CD4-positive, alpha-beta T cell treated with Interleukin-12 subunit alpha and Interleukin-12 subunit beta, for 1 hour (primary cell): Measurements from ENCODE around the gene PLPP4.

Experiments used
- DNase-seq: peaks from one replicate; pipeline ENCODE4 v3.0.0-alpha.2; 2020

The PLPP4 gene

DNA sequence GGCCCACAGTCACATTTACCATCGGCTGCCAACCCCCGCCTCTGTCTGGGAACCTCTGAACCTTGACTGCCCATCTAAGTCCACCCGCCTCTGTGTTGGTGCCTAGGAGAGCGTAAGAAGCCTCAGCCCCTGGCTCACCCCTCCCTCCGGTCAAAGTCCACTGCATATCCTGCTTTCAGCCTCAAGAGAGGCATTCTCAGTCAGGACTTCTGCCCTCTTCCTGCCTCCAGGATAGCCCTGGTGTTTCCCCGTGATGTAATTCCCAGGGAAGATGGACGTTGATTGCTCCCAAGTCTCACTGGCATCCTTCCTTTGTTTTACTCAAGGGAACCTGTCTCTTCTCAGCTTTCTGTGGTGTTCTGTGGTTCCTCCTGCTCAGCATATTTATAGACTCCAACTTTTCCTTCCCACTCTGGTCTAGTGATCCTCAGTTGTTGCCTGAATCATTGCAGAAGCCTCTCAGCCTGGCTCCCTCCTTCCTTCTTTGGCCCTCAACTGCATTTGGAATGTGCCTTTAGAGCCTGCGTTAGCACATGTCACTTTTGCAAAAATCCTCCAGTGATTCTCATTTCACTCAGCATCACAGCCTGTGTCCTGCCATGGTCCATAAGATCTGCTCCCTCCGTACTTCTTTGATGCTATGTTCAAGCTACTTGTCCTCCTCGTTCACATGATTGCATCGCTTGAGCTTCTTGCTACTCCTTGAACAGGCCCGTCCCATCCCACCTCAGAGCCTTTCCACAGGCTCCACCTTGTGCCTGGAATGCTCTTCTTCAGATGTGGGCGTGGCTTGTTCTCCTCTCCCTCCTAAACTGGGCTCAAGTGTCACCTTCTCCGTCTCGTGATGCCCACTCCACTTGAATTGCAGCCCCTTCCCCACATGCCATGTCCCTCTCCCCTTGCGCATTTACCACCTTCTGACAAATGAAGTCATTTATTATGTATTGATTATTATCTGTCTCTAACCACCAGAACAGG lies 124.2 kb downstream of the PLPP4 start:
- no peak for DNase-seq

DNA sequence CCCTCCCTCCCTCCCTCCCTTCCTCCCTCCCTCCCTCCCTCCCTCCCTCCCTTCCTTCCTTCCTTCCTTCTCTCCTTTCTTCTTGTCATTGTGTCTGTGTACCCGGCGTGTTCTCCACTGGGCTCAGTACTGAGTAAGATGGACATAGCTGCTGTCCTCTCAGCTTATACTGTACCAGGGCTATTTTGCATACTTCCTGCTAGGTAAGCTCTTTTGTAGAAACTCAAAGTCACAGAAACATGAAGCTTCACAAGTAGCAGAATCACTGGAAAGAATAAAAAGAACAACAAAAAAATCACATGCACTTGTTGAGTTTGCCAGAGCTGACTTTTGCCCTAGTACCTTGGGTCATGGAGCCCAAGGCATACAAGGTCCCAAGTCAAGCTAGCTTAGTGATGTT lies 125.7 kb downstream of the PLPP4 start:
- DNase-seq = no peak

DNA sequence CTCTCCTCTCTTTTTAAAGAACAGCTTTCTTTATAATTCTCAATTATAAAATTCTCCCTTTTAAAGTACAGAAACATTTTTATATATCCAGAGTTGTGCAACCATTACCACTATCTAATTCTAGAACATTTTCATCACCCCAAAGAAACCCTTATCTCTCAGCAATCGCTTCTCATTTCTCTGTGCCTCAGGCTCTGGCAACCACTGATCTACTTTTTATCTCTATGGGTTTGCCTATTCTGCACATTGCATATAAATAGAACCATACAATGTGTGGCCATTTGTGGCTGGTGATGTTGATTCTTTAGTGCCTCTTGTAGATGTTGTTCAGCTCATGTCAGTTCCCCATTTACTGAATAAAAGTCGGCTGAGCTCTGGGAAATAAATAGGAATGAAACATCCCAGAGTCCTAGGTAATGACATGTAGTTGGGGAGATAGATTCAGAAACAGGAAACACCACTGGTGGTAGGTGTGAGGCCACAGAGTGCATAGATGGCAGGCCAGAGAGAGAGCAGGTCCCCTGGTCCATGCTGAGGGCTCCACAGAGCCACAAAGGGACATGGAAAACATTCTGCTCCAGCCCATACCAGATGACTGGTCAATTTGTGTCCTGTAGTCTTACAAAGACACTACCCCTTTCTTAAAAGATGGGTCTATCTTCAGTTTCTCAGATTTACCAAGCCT lies 126.5 kb downstream of the PLPP4 start:
- DNase-seq = no peak

DNA sequence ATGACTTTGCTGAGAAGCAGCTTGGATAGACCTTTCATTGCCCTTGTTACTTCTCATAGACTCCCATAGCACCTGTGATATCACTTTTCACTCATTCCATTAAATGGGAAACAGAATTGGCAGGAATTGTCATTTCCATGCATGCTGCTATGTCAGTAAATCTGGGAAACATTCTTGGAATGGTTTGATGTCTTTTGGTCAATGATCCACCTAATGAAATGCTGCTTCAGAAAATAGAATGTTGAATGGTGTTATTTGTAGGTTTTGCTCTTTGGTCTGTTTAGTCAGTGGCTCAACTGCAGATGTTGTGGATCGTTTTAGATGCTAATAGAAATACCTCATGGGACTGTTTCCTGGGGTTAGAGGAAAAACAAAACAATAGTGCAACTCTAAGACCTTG lies 127.8 kb downstream of the PLPP4 start:
- DNase-seq = no peak

DNA sequence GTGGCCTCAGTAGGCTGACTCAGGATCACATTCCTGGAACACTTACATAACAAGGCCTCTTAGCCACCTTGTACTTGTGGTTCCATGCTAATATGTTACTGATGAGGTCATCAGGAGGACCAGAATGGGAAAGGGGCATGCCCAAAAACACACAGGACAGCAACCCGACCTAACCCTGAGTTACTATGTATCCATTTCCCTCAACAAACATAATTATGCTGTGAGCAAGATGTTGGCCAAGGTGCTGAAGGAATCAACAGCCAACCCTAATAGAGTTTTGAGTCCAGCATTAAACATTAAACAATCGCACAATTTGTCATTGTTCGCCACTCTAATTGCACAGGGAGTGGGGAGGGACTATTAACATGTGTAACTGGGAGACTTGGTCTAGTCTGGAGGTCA lies 129.4 kb downstream of the PLPP4 start:
- no peak for DNase-seq

DNA sequence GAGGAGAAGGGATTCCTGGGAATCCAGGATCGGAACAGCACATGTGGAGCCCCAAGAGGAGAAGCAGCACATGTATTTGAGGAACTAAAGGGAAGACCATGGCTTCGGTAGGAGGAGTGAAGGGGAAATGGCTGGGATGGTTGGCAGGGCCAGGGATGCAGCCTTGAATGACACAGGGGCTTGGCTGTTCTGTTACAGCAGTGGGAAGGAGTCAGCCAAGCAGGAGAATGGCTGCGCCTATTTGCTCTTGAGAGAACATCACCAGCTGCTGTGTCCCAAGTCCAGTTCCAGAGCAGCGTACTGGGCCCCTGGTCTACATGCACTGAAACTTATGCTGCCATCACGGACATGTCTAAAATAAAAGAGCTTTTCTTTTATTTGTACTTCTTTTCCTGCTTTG lies 130.0 kb downstream of the PLPP4 start:
- no peak for DNase-seq

DNA sequence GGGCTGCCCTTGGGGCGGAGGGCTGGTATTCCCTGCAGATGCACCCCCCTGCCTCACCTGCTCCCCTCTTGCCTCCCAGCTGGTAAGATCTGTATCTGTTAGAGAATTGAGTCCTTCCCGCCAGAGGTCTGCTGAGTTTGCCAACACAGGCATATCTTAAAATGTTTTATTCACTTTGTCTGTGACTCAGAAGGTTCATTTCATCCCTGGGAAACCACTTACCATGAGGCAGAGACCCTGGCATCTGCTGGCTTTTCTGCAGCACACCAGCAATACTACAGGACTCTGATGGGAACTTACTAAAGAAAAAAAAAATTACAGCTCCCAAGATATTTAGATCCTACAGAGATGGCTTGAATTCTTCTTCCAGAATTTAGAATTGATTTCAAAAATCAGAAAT lies 131.3 kb downstream of the PLPP4 start:
- DNase-seq = no peak

DNA sequence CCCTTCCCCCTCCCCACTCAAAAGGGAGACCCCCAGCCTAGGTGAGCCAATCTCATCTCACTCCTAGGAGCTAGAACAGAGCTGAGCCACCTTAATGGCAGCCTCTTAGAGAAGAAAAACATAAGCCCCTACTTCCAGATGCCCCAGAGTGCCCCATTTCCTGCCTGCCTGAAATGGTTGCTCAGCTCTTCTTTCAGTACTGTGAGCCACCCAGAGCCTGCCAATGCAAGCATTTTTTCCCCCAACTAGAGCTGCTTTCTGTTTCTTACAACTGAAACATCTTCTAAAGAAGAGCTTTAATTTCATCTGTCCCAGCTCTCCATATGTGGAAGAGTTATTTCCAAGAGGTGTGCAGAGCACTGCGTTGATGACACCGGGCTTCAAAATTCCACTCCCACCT lies 136.7 kb downstream of the PLPP4 start:
- no peak for DNase-seq

DNA sequence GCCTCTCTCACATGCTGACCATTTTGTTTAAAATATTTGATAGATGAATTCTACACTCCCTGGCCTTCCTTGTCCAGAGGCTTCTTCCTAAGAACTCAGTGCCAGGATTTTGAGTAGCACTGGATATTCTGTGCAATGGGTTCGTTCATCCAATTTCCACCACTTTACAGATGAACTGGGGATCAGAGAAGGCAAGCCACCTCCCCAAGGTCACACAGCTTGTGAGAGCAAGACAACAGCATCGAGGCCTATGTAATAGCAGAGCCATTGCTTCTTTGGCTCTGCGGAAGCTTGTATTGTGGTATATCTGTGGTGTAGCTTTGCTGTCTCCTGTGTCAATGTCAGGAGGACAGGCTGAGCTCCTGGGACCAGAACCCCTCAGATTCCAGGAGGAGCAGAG lies 140.9 kb downstream of the PLPP4 start:
- DNase-seq = no peak

DNA sequence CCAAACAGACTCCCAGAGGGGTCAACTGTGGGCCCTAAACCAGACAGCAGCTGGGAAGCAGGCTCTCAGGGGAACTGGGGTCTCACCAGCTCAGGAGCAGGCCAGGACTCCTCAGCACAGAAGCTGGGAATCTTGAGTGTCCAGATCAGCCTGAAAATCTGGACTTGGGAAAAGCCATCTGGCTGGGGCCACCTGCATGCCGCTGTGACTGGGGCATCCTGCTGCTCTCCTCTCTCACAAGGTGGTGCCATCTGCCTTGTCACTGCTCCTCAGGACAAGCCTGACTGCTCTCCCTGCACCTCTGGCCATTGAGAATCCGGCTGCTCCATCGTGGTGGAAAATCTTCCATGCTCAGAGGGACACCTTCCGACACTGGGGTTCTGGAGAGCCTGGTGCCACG lies 141.4 kb downstream of the PLPP4 start:
- DNase-seq = no peak

DNA sequence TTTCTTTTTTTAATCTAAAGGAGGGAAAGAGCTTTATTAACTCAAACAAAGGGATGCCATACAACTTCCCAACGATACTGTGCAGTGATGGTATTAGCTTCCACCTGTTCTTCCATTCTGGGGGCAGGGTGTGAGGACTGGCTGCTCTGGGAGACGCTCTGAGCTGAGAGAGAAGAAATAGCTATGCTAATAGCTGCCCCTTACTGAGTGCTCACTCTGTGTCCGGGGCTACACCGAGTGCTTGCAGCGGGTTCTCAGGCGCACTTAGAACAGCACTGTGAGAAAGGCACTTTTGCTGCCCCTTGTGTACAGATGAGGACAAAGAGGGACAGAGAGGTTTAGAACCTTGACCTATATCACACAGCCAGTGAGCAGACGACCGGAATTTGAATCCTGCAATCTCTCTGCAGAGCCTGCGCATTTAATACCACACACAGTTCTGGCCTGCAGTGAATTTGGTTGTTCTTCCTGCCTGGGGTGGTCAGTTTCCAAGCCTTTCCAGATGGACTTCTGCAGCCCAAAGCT lies 142.2 kb downstream of the PLPP4 start:
- no peak for DNase-seq

DNA sequence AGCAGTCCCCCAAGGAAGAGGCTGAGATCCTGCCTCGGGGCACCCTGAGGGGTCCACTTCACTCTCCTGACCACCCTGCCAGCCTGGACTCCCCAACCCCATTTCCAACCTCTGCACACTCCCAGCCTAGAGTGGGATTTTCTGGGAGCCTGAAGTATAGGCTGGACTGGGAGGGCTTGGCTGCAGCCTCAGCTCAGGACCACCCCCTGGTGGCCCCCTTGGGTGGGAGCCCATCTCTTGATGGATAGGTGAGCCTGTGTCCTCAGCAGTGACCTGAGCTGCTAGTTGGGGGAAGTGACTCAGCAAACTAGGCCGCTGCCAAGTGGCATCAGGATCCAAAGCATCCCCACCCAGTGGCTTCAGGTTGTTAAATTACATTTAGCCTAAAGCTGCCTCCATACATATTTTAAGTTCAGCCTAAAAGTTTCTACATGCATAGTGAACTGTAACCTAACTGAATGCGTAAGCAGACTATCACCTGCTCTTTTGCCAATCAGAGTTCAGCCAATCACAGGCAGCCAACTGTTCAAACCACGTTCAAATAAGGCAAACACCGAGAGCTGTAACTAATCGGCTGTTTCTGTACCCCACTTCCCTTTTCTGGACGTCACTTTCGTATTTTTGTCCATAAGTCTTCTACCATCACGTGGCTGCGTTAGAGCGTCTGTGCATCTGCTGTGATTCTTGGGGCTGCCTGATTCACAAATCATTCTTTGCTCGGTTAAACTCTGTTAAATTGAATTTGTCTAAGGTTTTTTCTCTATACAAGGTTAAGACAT lies 144.0 kb downstream of the PLPP4 start:
- no peak for DNase-seq

DNA sequence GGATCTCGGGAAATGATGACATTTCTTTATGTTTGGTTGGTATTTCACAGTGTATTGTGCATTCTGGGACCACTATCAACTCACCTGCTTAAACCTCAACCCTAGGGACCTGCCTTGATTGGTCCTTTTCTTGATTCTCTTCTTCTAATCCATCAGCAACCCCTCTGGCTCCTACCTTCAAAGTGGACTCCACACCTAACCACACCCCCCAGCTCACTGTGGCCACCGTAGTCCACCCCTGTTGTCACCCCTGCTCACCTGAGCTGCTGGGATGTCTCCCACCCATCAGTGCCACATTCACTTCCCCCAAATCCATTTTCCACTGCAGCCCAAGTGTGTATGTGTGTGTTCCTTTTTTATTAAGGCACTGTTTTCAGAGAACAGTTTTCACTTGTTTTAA lies 145.0 kb downstream of the PLPP4 start:
- no peak for DNase-seq

DNA sequence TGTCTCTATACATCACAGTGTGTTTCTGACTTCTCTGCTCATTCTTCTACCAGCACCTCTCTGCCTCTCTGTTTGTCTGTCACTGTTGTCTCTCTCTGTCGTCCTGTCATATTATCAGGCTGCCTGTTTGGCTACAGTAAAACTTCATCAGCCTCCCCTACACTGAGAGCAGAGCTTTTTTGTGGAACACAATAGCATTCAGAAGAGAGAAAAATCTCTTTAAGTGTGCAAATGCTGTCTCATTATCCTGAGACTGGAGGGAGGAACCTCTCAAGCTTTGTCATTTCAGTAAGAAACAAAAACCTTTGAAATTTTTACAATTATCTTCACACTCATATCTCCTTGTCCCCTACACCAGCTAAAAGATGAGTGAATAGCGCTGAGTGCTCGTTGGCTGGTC lies 148.4 kb downstream of the PLPP4 start:
- no peak for DNase-seq

DNA sequence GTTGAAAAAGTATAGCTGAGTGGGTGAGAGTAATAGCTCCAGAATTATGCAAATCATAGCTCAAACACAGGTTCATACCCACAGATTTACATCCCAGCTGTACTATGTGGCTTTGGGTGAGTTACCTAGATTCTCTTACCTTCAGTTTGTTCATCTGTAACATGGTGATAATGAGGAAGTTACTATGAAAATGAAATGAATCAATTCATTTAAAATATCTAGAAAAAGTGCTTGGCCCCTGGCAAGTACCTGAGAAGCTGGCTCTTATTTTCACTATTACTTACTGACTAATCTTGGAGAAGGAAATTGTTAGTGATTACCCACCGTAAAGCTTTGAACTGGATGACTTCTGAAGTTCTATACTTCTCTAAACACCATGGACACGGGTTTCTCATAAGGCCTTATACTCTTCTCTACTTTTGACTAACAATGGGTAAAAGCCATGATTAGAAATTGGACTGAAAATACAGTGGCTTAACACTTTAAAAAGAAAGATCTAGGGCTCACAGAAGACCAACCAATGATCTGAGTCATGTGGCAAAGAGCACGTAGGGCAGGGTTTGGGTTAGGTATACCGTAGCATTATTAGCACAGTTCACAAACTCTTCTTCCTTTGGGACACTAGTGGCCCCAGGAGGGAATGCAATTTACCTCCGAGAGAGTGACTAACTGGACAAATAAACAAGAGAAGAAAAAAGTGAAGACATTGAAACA lies 149.2 kb downstream of the PLPP4 start:
- no peak for DNase-seq

DNA sequence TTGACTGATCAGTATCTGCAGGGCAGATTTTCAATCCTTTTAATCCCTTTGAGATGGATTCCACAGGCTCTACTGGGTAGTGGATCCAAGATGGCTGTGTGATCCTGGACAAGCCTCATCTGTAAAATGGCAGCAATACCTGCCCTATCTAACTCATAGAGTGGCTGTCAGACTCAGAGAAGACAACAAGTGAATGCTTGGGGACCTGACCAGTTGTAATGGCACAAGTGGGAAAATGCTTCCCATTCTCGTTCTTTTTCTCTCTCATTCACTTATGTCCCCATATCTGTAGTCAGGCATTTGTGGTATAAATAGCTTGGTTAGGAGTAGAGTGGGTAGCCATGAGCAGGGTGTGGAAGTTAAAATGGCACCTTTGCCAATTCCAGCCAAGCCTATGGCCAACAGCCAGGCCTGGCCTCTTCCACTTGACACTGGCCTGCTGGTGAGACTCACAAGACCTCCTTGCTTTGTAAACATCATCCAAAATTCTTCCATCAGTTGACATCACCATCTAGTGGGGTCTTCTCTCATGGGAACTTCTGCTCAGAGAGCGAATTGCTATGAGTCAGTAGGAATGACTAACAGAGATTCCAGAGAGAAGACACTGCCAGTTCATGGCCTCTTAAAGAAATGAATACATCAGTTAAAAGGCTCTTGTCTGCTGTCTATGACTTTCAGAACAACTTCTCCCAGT lies 150.1 kb downstream of the PLPP4 start:
- no peak for DNase-seq

DNA sequence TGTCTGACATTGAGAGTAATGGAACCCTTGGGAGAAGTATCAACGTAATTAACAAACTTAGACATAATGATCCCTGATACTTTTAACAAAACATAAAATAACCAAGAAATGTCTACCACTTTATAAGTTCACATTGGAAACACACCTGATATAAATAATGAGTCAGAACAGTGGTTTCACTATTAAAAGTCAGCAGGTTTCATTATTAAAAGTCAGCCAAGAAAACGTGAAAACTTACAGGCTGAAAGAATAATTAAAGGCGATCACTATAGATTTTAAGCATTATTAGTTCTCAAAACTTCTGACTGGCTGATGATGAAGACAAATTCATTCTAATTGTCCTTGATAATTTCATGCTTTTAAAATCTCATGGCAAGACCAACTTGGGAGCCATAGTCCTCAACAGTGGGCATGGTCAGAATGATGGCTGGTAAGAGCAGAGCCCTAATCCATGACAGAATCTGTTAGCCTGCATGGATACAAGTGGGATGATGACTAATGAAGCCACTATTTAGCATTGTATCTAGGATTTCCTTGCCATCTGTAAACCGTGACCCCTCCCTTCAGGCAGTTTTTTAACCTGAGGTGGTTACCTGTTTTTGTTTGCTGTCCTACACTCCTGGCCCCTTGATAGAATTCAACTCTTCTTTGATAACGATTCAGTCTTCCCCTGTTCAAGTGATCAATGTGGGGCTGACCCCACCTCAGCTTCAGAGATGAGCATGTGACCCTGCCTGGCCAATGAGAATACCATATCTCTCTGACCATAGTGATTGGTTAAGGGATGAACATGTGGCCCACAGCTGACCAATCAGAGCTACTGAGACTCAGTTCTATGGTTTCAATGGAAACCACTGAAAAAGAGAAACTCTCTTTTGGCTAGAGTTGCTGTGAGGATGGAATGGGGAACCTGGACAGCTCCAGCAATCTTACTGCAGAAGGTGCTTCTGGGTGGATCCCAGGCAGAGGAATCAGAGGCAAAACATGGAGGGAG lies 151.0 kb downstream of the PLPP4 start:
- no peak for DNase-seq

DNA sequence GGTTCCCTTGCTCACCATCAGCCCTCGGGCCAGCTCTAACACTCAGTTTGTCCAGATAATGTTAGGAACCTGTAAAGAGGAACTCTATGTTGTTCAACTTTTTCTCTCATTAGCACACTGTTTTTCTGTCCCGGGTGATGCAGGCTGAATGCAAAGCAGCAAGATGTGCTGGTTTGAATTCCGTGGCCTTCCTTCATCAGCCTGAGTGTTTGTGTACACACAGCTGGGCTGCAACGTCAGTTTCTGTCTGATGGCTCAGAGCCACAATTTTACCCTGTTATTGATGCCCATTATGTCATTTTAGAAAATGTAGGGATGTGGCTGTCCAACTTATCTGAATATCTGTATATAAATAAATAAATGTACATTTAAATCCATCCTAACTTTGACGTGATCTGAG lies 152.0 kb downstream of the PLPP4 start:
- DNase-seq = no peak

DNA sequence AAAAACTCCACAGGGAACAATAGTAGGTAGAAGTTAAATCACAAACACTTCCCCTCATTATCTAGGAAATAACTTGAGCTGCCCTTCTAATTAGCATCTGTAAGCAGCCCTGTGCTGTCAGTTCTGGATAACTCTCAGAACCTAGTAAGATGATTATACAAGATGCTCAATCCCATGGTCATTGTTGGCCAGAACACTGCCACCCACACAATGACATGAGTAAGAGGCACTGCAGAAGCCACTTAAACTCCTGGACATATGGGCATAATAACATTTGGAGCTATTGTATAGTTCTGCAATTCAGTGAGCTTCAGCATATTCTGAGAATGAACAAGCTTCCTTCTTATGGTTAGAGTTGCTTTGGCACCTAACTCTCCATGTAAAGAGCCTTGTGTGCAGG lies 153.8 kb downstream of the PLPP4 start:
- DNase-seq = no peak

DNA sequence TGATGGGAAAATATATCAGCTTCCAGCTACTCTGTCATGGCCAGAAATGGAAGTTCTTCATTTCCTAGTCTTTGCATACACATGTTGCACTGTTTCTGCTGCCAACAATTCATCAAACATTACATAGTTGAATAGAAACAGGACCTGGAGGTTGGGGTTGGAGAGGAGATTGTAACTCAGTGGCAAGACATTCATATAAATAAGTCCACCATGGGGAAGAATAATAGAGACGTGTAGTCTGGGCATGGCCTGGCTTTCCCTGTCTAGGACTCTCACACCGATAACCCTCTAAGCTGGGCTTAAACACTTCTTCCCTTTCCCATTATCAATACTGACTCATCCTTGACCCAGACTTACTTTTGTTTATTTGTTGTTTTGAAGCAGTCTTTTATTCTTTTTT lies 155.7 kb downstream of the PLPP4 start:
- no peak for DNase-seq

DNA sequence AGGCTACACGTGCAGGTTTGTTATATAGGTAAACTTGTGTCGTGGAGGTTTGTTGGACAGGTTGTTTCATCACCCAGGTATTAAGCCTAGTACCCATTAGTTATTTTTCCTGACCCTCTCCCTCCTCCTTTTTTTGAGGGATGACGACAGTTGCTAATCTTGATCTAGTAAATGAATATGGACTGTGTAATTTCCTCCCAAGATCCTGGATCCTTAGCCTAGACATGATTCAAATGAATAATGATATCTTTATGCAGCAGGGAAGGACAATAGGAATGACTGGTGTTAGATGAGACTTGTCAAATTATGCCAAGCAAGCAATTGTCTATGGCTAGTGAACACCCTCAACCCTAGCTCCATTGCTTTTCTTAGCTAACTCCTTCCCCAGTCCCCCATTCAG lies 156.2 kb downstream of the PLPP4 start:
- DNase-seq = no peak
